ENCODE results near the gene HYOU1. TPM values are rescaled to one million over a fixed set of nuclear protein-coding genes. Genes with fewer than 3 reads are reported as not detected.

Gene HYOU1
- total RNA-seq, 6 donors from 2014 or later = 33.5 to 202 (median 72.7) TPM

DNA sequence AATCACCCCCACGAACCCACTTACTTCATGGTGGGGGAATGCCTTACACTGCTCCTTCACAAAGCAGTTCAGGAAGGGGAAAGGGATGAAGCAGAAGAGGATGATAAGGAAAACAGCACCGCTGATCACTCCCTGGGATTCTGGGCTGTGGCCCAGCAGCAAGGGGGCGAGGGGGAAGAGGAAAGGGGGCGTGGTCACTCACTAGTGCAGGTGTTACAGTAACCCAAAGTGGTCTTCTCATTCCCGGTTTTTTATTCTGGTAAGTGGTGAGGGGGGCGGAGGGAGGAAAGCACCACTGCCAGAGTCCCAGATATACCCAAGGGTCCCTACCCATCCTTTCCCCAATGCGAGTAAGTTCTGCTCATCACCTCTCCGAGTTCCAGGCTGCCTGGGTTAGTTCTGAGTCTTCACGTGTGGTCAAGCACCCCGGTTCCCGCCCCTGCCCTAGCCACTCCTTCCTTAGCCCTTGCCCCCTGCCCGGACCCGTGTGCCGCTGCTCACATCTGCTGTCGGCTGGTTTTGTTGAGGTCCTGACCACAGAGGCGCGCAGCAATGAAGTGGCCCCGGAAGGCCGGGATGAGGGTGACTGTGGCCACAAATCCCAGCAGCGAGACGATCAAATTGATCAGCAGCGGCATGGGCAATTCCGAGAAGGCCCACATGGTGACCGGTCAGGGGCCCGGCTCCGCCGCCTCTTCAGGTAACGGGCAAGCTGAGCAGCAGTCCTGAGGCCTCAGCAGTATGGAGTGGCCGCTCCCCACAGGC is 44.2 kb upstream of the HYOU1 start:
- WGBS, 2 donors = 1 to 4% methylated on average over 15 to 24 of the region's 29 CpGs
- Histone ChIP-seq H3K36me3 (peaks cover 3 to 24% (median 9%) of the 10 kb centered on the region in 4 donors), H3K27me3 (no peaks in the 10 kb centered on the region), H3K27ac (peak overlapping the region; percentile 88 to 92 (median 89)), H3K4me3 (peak overlapping the region; percentile 66 to 92 (median 74)), H3K9me3 (no peaks in the 10 kb centered on the region), H3K4me1 (peaks cover 21 to 32% (median 23%) of the 10 kb centered on the region in 4 donors)
- ATAC-seq (ENCODE audit: low FRiP score in 2 of 2) = peak; percentile 49 to 52
- TF ChIP-seq POLR2AphosphoS5 (IDR thresholded peaks at IDR 0.05) = no peak
- TF ChIP-seq, protein P1, sequence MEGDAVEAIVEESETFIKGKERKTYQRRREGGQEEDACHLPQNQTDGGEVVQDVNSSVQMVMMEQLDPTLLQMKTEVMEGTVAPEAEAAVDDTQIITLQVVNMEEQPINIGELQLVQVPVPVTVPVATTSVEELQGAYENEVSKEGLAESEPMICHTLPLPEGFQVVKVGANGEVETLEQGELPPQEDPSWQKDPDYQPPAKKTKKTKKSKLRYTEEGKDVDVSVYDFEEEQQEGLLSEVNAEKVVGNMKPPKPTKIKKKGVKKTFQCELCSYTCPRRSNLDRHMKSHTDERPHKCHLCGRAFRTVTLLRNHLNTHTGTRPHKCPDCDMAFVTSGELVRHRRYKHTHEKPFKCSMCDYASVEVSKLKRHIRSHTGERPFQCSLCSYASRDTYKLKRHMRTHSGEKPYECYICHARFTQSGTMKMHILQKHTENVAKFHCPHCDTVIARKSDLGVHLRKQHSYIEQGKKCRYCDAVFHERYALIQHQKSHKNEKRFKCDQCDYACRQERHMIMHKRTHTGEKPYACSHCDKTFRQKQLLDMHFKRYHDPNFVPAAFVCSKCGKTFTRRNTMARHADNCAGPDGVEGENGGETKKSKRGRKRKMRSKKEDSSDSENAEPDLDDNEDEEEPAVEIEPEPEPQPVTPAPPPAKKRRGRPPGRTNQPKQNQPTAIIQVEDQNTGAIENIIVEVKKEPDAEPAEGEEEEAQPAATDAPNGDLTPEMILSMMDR (IDR thresholded peaks at IDR 0.05) = peak in 1 of 6 experiments; percentile 50
- peak; percentile 41 to 88 for DNase-seq

DNA sequence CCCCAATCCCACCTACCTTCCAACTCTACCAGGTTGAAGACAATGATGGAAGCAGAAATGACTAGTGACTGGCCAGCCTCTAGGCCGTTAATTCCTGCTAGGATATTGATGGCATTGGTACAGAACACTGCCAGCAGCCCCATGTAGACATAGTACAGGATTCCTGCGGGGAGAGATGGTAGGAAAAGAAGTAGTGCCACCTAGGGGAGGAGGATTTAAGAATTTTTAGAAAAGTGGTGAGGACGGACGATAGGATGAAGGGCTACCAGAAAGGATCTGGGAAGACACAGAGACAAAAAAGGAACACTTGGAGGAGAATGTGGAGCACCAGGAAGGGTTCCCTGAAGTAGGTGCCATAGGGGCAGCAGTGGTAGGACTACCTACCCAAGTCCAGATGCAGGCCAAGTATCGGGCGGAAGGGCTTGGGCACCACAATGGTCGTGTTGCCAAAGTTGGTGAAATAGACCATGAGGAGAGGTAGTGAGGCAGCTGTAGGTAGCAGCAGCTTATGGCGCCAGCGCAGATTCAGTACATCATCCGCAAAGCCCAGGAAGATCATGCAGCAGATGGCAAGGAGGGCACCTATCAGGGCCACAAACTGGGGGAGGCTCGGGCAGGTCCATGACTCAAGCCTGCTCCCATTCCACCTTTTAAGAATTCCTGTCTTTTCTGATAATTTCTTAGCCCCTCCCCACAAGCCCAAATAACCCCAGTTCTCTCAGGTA is 43.4 kb upstream of the HYOU1 start:
- DNase-seq (no peak), ATAC-seq (ENCODE audit: low FRiP score in 2 of 2) (no peak)
- TF ChIP-seq, protein P1 (IDR thresholded peaks at IDR 0.05) = peak in 2 of 6 experiments; percentile 7 to 16
- no peak for TF ChIP-seq EP300 (IDR thresholded peaks at IDR 0.05)
- Histone ChIP-seq H3K4me3 (peak overlapping the region in 3 of 4 donors; percentile 66 to 80 (median 68)), H3K4me1 (peaks cover 25 to 30% (median 26%) of the 10 kb centered on the region in 4 donors), H3K27me3 (no peaks in the 10 kb centered on the region), H3K36me3 (peaks cover 3 to 24% (median 9%) of the 10 kb centered on the region in 4 donors), H3K27ac (no peak overlapping the region), H3K9me3 (no peaks in the 10 kb centered on the region)
- 55 to 56% methylated on average over 11 of the region's 11 CpGs for WGBS, 2 donors

DNA sequence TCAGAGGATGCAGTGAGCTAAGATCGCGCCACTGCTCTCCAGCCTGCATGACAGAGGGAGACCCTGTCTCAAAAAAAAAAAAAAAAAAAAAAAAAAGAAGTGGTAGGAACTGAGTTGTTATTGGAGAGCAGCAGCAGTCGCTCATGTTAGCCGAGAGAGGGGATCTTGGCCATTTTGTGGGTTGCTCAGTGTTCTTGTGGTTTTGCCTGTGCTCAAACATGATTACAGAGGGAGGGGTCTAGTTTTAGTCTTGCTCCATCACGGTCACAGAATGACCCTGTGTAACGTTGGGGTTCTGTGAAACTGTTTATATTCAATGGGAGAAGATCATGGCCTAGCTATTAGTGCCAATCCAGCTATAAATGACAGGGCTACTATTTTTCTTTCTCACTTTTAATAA is 42.7 kb upstream of the HYOU1 start:
- H3K27me3 ChIP-seq = no peaks in the 10 kb centered on the region
- ATAC-seq (ENCODE audit: low FRiP score in 2 of 2) = no peak
- peaks cover 25 to 30% (median 26%) of the 10 kb centered on the region in 4 donors for H3K4me1 ChIP-seq
- no peak for DNase-seq
- H3K36me3 ChIP-seq = peaks cover 3 to 24% (median 9%) of the 10 kb centered on the region in 4 donors
- no peaks in the 10 kb centered on the region for H3K9me3 ChIP-seq
- no peak overlapping the region for H3K27ac ChIP-seq
- no peak overlapping the region for H3K4me3 ChIP-seq
- TF ChIP-seq, protein P1 (IDR thresholded peaks at IDR 0.05) = no peak
- no peak for TF ChIP-seq EP300 (IDR thresholded peaks at IDR 0.05)
- TF ChIP-seq POLR2A (IDR thresholded peaks at IDR 0.05) = no peak
- no peak for TF ChIP-seq POLR2AphosphoS5 (IDR thresholded peaks at IDR 0.05)
- 70 to 71% methylated on average over 6 of the region's 6 CpGs for WGBS, 2 donors

DNA sequence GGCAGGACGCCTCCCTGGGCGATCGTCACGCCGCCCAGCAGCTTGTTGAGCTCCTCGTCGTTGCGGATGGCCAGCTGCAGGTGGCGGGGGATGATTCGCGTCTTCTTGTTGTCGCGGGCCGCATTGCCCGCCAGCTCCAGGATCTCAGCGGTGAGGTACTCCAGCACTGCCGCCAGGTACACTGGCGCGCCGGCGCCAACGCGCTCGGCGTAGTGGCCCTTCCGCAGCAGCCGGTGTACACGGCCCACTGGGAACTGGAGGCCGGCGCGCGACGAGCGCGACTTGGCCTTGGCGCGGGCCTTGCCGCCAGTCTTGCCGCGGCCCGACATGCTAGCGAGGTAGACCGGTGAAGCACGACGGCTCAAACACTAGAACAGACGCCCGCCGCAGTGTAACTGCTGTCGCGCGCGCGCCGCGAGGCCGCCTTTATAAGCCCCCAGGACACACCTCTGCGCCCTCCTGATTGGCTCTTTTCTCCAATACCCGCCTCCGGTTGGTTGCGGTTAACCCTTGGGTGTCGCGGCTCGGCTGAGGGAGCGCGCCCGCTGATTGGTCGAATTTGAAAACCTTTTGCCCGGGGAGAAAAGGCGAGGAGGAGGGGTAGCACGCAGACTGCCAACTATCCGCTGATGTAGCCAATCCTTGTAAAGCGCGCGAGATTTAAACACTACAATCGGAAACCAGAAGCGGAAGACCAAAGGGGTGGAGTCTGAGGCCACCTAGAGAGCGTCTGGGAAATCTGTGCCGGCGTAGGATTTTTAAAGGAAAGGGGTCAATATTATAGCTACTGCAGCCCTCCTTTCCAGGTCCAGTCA is 38.3 kb upstream of the HYOU1 start:
- TF ChIP-seq POLR2A (IDR thresholded peaks at IDR 0.05) = peak; percentile 88 to 100 (median 99)
- TF ChIP-seq, protein P1 (IDR thresholded peaks at IDR 0.05) = peak in 5 of 6 experiments; percentile 12 to 88 (median 54)
- TF ChIP-seq POLR2AphosphoS5 (IDR thresholded peaks at IDR 0.05) = peak; percentile 95 to 100
- peak in 1 of 4 donors; percentile 77 for TF ChIP-seq EP300 (IDR thresholded peaks at IDR 0.05)
- Histone ChIP-seq H3K27me3 (no peaks in the 10 kb centered on the region), H3K9me3 (no peaks in the 10 kb centered on the region), H3K4me3 (peak overlapping the region; percentile 68 to 98 (median 83)), H3K27ac (peak overlapping the region; percentile 90 to 96 (median 94)), H3K4me1 (peaks cover 26 to 31% (median 30%) of the 10 kb centered on the region in 4 donors), H3K36me3 (peaks cover 3 to 37% (median 9%) of the 10 kb centered on the region in 4 donors)
- ATAC-seq (ENCODE audit: low FRiP score in 2 of 2) (peak; percentile 97), DNase-seq (peak; percentile 99)
- WGBS, 2 donors = 1% methylated on average over 20 to 36 of the region's 79 CpGs
